ENCODE results near the gene LRRFIP1.

GRCh38 chr2:237624565-237624964, 2.8 kb upstream of the LRRFIP1 start:
- TF ChIP-seq CTCF (IDR thresholded peaks at IDR 0.05; ENCODE audit: low read depth, low read length, poor library complexity, severe bottlenecking) (peak; percentile 44), EZH2phosphoT487 (IDR thresholded peaks at IDR 0.05; ENCODE audit: borderline replicate concordance, low read length) (no peak)
